ENCODE data around the gene HOXA7.

Gene HOXA7

DNA sequence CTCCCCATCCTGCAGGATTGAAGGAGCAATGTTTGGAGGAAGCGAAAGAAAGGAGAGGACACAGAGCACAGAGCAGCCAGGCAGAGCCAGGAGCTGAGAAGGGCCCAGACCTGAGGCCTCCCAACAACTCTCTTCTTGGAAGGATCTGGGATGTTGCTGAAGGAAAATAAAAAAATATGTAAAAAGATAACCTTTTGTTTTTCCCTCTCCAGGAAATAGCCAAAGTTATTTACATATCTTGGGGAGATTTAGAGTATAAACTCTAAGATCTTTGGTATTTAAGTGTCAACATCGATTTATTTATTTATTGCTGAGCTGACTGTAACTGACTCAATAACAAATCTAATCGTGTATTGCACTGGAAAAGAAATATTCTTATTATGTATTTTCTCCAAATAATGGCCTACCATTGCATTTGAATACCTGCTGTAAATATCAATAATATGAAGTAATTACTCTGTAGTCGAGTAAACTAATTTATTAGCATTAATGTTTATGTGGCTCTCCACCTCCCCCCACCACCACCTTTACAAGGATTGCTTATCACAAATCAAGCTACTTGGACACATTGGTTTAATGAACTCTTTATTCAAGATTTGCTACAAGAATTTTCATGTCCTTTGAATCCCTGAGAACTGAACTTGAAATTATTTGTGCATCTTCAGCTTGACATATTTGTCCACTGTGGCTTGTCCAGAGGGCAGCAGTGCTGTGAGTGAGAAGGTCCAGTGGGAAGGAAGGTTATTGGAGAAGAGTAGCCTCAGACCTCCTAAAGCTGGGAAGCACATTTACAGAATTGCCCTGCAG is 30.4 kb upstream of the HOXA7 start:
- Histone ChIP-seq H3K9me2 (replicated peaks; ENCODE audit: insufficient read depth, low read length) (no peaks in the 10 kb centered on the region), H3K4me3 (ENCODE audit: low read length) (no peak overlapping the region), H2AFZ (ENCODE audit: low read length) (no peak overlapping the region), H3K4me2 (ENCODE audit: low read depth, low read length) (no peak overlapping the region), H3F3A (ENCODE audit: insufficient read depth, low read length) (no peaks in the 10 kb centered on the region), H3K9me3 (replicated peaks; ENCODE audit: insufficient read depth, low read length) (no peaks in the 10 kb centered on the region), H3K27ac (ENCODE audit: low read length) (no peak overlapping the region), H3K9ac (ENCODE audit: low read length) (no peak overlapping the region), H3K36me3 (replicated peaks; ENCODE audit: insufficient read depth, low read length) (no peaks in the 10 kb centered on the region), H3K79me2 (ENCODE audit: low read length) (no peaks in the 10 kb centered on the region), H3K27me3 (replicated peaks; ENCODE audit: insufficient read depth, low read length) (peaks cover 98% of the 10 kb centered on the region), H3K4me1 (ENCODE audit: low read length) (no peaks in the 10 kb centered on the region), H4K20me1 (ENCODE audit: insufficient read depth, low read length) (no peaks in the 10 kb centered on the region)
- no peak for DNase-seq
- TF ChIP-seq EZH2 (optimal IDR thresholded peaks at IDR 0.05; ENCODE audit: low read depth, low read length) (no peak), EZH2phosphoT487 (IDR thresholded peaks at IDR 0.05; ENCODE audit: low read length) (no peak)
- TF ChIP-seq, protein P1, sequence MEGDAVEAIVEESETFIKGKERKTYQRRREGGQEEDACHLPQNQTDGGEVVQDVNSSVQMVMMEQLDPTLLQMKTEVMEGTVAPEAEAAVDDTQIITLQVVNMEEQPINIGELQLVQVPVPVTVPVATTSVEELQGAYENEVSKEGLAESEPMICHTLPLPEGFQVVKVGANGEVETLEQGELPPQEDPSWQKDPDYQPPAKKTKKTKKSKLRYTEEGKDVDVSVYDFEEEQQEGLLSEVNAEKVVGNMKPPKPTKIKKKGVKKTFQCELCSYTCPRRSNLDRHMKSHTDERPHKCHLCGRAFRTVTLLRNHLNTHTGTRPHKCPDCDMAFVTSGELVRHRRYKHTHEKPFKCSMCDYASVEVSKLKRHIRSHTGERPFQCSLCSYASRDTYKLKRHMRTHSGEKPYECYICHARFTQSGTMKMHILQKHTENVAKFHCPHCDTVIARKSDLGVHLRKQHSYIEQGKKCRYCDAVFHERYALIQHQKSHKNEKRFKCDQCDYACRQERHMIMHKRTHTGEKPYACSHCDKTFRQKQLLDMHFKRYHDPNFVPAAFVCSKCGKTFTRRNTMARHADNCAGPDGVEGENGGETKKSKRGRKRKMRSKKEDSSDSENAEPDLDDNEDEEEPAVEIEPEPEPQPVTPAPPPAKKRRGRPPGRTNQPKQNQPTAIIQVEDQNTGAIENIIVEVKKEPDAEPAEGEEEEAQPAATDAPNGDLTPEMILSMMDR (IDR thresholded peaks at IDR 0.05; ENCODE audit: low read length), result no peak

DNA sequence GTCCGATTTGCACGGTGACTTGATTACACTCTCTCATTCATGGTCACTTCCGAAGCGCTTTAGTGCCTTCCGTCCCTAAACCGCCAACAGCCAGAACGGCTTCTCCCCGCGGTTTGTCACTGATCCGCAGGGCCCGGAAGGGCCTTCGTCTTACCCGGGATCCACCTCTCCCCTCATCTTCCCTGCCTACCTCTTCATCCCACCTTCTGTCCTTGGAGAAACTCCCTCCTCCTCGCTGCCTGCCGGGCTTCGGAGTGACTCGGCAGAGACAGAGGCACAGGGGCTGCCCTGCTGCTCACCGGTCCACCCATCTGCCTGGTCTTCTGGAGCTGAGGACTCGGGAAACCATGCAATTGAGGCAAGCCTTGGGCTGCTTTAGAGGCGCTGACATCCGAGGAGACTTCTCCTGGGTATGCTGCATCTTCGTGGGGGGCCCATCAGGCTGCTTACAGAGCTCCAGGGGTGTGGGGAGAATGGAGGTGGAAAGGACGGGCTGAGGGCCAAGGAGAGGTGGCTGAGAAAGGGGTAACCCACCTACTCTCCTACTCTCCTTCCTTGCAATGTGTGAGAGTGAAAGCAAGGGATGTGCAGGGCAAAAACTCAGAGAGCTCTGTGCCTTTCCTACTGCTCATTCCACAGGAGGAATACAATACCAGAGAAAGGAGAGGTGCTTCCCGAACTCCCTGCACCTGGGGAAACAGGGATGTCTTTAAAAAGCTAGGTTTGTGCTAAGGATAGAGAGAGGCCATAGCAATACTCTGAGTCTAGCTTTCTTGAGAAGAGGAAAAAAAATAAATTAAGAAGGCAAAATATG is 29.6 kb upstream of the HOXA7 start:
- Histone ChIP-seq H3K4me3 (ENCODE audit: low read length) (no peak overlapping the region), H3K79me2 (ENCODE audit: low read length) (no peaks in the 10 kb centered on the region), H4K20me1 (ENCODE audit: insufficient read depth, low read length) (no peaks in the 10 kb centered on the region), H3K27me3 (replicated peaks; ENCODE audit: insufficient read depth, low read length) (peaks cover 90% of the 10 kb centered on the region), H3K27ac (ENCODE audit: low read length) (no peak overlapping the region), H3K4me1 (ENCODE audit: low read length) (no peaks in the 10 kb centered on the region), H3K9me2 (replicated peaks; ENCODE audit: insufficient read depth, low read length) (no peaks in the 10 kb centered on the region), H3K36me3 (replicated peaks; ENCODE audit: insufficient read depth, low read length) (no peaks in the 10 kb centered on the region), H3K4me2 (ENCODE audit: low read depth, low read length) (no peak overlapping the region), H3K9me3 (replicated peaks; ENCODE audit: insufficient read depth, low read length) (no peaks in the 10 kb centered on the region), H3F3A (ENCODE audit: insufficient read depth, low read length) (no peaks in the 10 kb centered on the region), H2AFZ (ENCODE audit: low read length) (no peak overlapping the region), H3K9ac (ENCODE audit: low read length) (no peak overlapping the region)
- no peak for DNase-seq
- TF ChIP-seq EZH2 (optimal IDR thresholded peaks at IDR 0.05; ENCODE audit: low read depth, low read length), result no peak
- TF ChIP-seq, protein P1 (IDR thresholded peaks at IDR 0.05; ENCODE audit: low read length), result no peak
- no peak for TF ChIP-seq EZH2phosphoT487 (IDR thresholded peaks at IDR 0.05; ENCODE audit: low read length)

DNA sequence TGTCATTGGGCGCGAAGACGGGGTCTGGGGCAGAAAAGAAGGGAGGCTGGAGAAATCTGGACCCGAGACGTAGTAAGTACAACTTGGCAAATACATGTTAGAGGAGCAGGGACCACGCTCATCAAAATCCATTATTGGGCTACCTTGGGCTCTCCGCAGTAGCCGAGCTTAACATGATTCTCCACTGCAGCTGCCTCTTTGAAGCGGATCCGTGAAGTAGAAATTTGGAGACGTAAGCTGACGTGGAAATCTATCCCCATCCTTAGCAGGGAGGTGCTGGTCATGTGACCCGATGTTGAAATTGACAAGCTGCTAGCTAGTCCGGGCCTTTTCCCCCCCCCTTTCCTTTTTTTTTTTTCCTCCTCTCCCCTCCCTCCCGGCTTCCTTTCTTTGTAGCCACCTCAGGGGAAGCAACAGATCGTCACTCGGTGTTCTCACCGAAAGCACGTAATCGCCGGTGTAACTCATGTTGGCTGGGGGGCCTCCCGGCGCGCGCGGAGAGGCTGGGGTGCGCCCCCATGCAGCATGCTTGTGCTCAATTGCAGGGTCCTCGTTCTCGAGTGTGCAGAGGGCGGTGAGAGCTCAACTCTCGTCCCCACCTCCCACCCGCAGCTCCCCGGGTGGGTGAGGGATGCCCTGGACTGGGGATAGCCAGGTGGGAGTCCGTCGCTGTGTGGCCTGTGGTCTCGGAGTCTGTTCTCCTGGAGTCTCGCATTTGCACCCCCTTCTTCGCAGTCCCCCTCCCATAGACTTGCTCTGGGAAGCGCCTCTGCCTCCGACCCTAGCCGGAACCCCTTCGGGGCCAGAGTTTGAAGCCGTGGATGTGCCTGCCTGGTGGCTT is 28.8 kb upstream of the HOXA7 start, which contains the start of gene HOXA11:
TSS of gene HOXA11 (minus strand) at position 220 of the 841 bp plus-strand sequence. CDS start at position 132, 88 bp downstream.
- H3K27ac ChIP-seq (ENCODE audit: low read length), result no peak within 1 kb of the TSS
- peaks cover 84% of the 10 kb centered on the region for H3K27me3 ChIP-seq (replicated peaks; ENCODE audit: insufficient read depth, low read length)
- H3F3A ChIP-seq (ENCODE audit: insufficient read depth, low read length), result no peaks in the 10 kb centered on the region
- H2AFZ ChIP-seq (ENCODE audit: low read length), result no peak within 1 kb of the TSS
- no peaks in the 10 kb centered on the region for H3K9me3 ChIP-seq (replicated peaks; ENCODE audit: insufficient read depth, low read length)
- no peaks in the 10 kb centered on the region for H4K20me1 ChIP-seq (ENCODE audit: insufficient read depth, low read length)
- H3K79me2 ChIP-seq (ENCODE audit: low read length), result no peaks in the 10 kb centered on the region
- no peak within 1 kb of the TSS for H3K4me3 ChIP-seq (ENCODE audit: low read length)
- H3K4me2 ChIP-seq (ENCODE audit: low read depth, low read length), result no peak within 1 kb of the TSS
- H3K36me3 ChIP-seq (replicated peaks; ENCODE audit: insufficient read depth, low read length), result no peaks in the 10 kb centered on the region
- TF ChIP-seq EZH2phosphoT487 (IDR thresholded peaks at IDR 0.05; ENCODE audit: low read length) (no peak), EZH2 (optimal IDR thresholded peaks at IDR 0.05; ENCODE audit: low read depth, low read length) (no peak)
- TF ChIP-seq, protein P1 (IDR thresholded peaks at IDR 0.05; ENCODE audit: low read length), result no peak
- no peak within 1 kb of the TSS for H3K9ac ChIP-seq (ENCODE audit: low read length)
- no peaks in the 10 kb centered on the region for H3K4me1 ChIP-seq (ENCODE audit: low read length)
- H3K9me2 ChIP-seq (replicated peaks; ENCODE audit: insufficient read depth, low read length), result no peaks in the 10 kb centered on the region
- no peak for DNase-seq
